ENCODE measurements around the gene PLD2.

DNA sequence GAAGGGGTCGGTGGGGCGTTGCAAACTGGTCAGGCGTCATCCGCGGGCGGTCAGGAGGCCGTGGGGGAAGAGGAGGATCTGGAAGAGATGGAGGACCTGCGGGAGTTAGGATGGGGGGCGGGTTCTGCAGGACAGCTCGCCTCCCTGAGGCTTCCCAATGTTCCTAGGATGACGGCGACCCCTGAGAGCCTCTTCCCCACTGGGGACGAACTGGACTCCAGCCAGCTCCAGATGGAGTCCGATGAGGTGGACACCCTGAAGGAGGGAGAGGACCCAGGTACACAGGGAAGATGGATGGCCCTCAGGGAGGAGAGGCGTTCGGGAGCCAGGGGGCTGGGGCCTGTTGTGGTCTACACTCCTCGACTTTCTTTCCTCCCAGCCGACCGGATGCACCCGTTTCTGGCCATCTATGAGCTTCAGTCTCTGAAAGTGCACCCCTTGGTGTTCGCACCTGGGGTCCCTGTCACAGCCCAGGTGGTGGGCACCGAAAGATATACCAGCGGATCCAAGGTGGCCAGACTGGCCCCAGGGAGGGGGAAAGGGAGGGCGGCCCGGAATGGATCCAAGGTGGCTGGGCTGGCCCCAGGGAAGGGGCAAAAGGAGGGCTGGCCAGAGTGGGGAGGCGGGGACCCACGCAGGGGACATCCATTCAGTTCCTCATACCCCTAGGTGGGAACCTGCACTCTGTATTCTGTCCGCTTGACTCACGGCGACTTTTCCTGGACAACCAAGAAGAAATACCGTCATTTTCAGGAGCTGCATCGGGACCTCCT is 839 bp downstream of the PLD2 start:
- no peak for TF ChIP-seq FOXM1 (IDR thresholded peaks at IDR 0.05; ENCODE audit: borderline replicate concordance)
- TF ChIP-seq FOXA1 (IDR thresholded peaks at IDR 0.05) = no peak
- no peak for TF ChIP-seq ZNF384 (IDR thresholded peaks at IDR 0.05)
- TF ChIP-seq TARDBP (IDR thresholded peaks at IDR 0.05) = no peak
- TF ChIP-seq BHLHE40 (IDR thresholded peaks at IDR 0.05; ENCODE audit: borderline replicate concordance) = no peak
- no peak for TF ChIP-seq SUZ12 (IDR thresholded peaks at IDR 0.05)
- no peak for TF ChIP-seq SP1 (IDR thresholded peaks at IDR 0.05)

All from HEK293T (cell line).